Right atrium auricular region (tissue), 2 donors: ENCODE results near the gene TIMM44. TPM values are rescaled to one million over a fixed set of nuclear protein-coding genes. Genes with fewer than 3 reads are reported as not detected.

Source experiments
- DNase-seq: peaks from one replicate; pipeline ENCODE4 v3.0.0-alpha.2; 2019; ENCODE audit warnings: low spot score
- H3K27ac ChIP-seq, 2 donors: fragments of 200-600 bp; sonication (generic); 1 replicate in 1 of 2; 2 replicates in 1 of 2; pipeline ENCODE4 v1.5.1; 2016 to 2019
- H3K27me3 ChIP-seq, 2 donors: fragments of 200-600 bp; sonication (generic); one replicate each; pipeline versions ENCODE4 v1.5.1 to v1.6.0; 2017 to 2019
- H3K36me3 ChIP-seq: fragments of 200-600 bp; sonication (generic); one replicate; pipeline ENCODE4 v1.5.1; 2016
- H3K4me1 ChIP-seq, 2 donors: fragments of 200-600 bp; sonication (generic); one replicate each; pipeline versions ENCODE4 v1.5.1 to v1.6.0; 2017 to 2019
- H3K4me3 ChIP-seq, 2 donors: fragments of 200-600 bp; sonication (generic); 1 replicate in 1 of 2; 2 replicates in 1 of 2; pipeline ENCODE4 v1.5.1; 2017 to 2019; ENCODE audit warnings: mild to moderate bottlenecking in 1 of 2, moderate library complexity in 1 of 2
- H3K9me3 ChIP-seq, 2 donors: fragments of 200-600 bp; sonication (generic); one replicate each; pipeline ENCODE4 v1.5.1; 2019
- CTCF ChIP-seq, 2 donors: fragments of 200-600 bp; sonication (generic); IDR thresholded peaks; one replicate each; pipeline ENCODE4 v1.5.1; 2019; ENCODE audit warnings: antibody characterized with exemption in 2 of 2
- total RNA-seq, 2 donors: library from RNA; depleted of rRNA; stranded (reverse); fragments of >200 nt; gene quantifications; one replicate each; pipeline ENCODE4 v1.1.0, GENCODE V29; 2016

TIMM44 gene
- total RNA-seq, 2 donors from 2014 or later = 49.1 to 64.1 TPM

- Histone ChIP-seq H3K27me3 (no peaks in the 10 kb centered on the region), H3K27ac (no peak overlapping the region), H3K9me3 (no peaks in the 10 kb centered on the region), H3K4me1 (no peaks in the 10 kb centered on the region), H3K36me3 (peaks cover 37% of the 10 kb centered on the region), H3K4me3 (no peak overlapping the region)
- DNase-seq = no peak
- TF ChIP-seq CTCF (IDR thresholded peaks at IDR 0.05) = no peak
Observed at GRCh38 chr19:7968796-7969554, 25.5 kb upstream of the TIMM44 start.

- TF ChIP-seq CTCF (IDR thresholded peaks at IDR 0.05) = no peak
- no peaks in the 10 kb centered on the region for H3K9me3 ChIP-seq
- no peaks in the 10 kb centered on the region for H3K4me1 ChIP-seq
- no peak overlapping the region for H3K4me3 ChIP-seq
- peaks cover 37% of the 10 kb centered on the region for H3K36me3 ChIP-seq
- no peak for DNase-seq
- no peak overlapping the region for H3K27ac ChIP-seq
- H3K27me3 ChIP-seq = no peaks in the 10 kb centered on the region
Observed at GRCh38 chr19:7968008-7968795, 24.7 kb upstream of the TIMM44 start.

GRCh38 chr19:7965921-7966665 lies 22.6 kb upstream of the TIMM44 start:
- Histone ChIP-seq H3K27me3 (no peaks in the 10 kb centered on the region), H3K36me3 (peaks cover 46% of the 10 kb centered on the region), H3K4me1 (no peaks in the 10 kb centered on the region), H3K4me3 (no peak overlapping the region), H3K27ac (no peak overlapping the region), H3K9me3 (no peaks in the 10 kb centered on the region)
- TF ChIP-seq CTCF (IDR thresholded peaks at IDR 0.05) = no peak
- no peak for DNase-seq

- Histone ChIP-seq H3K27ac (no peak overlapping the region), H3K36me3 (peaks cover 50% of the 10 kb centered on the region), H3K9me3 (no peaks in the 10 kb centered on the region), H3K27me3 (no peaks in the 10 kb centered on the region), H3K4me3 (no peak overlapping the region), H3K4me1 (no peaks in the 10 kb centered on the region)
- TF ChIP-seq CTCF (IDR thresholded peaks at IDR 0.05) = no peak
- no peak for DNase-seq
Observed at GRCh38 chr19:7965259-7965841, 21.9 kb upstream of the TIMM44 start.

GRCh38 chr19:7963566-7963965 lies 20.1 kb upstream of the TIMM44 start:
- no peak for DNase-seq
- Histone ChIP-seq H3K27ac (peak overlapping the region in 1 of 2 donors; percentile 1), H3K4me3 (no peak overlapping the region), H3K4me1 (no peaks in the 10 kb centered on the region), H3K36me3 (peaks cover 50% of the 10 kb centered on the region), H3K9me3 (no peaks in the 10 kb centered on the region), H3K27me3 (no peaks in the 10 kb centered on the region)
- TF ChIP-seq CTCF (IDR thresholded peaks at IDR 0.05) = no peak
